ENCODE measurements around the gene CACNA1A.

- no peak for TF ChIP-seq CTCF (conservative IDR thresholded peaks at IDR 0.05; ENCODE audit: low read length)
- TF ChIP-seq EZH2phosphoT487 (IDR thresholded peaks at IDR 0.05; ENCODE audit: borderline replicate concordance, low read depth, low read length): no peak
Measured at GRCh38 chr19:13206587-13206986, 299.7 kb downstream of the CACNA1A start.
